Measurements from ENCODE around the gene DCUN1D3. TPM values are rescaled to one million over a fixed set of nuclear protein-coding genes. Genes with fewer than 3 reads are reported as not detected.

DCUN1D3 gene
- total RNA-seq, 2 donors from 2014 or later: 7.2 to 16.5 TPM

- H3K4me3 ChIP-seq: no peak overlapping the region
- no peaks in the 10 kb centered on the region for H3K9me3 ChIP-seq
- no peak overlapping the region for H3K27ac ChIP-seq
- H3K4me1 ChIP-seq (replicated peaks): no peaks in the 10 kb centered on the region
- no peak for TF ChIP-seq CTCF (IDR thresholded peaks at IDR 0.05)
- TF ChIP-seq POLR2A (IDR thresholded peaks at IDR 0.05): no peak
- TF ChIP-seq POLR2AphosphoS5 (IDR thresholded peaks at IDR 0.05): no peak
- no peaks in the 10 kb centered on the region for H3K36me3 ChIP-seq
- no peak for DNase-seq (ENCODE audit: low spot score)
- no peaks in the 10 kb centered on the region for H3K27me3 ChIP-seq (replicated peaks; ENCODE audit: insufficient read depth)
- 68% methylated on average over 2 of the region's 2 CpGs for WGBS
- intact Hi-C loops (cut with DNase I): no loop called here
These were observed 56.1 kb downstream of the DCUN1D3 start for GRCh38 chr16:20844054-20844453.

- TF ChIP-seq POLR2AphosphoS5 (IDR thresholded peaks at IDR 0.05): no peak
- no peak for TF ChIP-seq POLR2A (IDR thresholded peaks at IDR 0.05)
- TF ChIP-seq CTCF (IDR thresholded peaks at IDR 0.05): no peak
- no peak overlapping the region for H3K4me3 ChIP-seq
- H3K36me3 ChIP-seq: no peaks in the 10 kb centered on the region
- no peak for DNase-seq (ENCODE audit: low spot score)
- H3K27ac ChIP-seq: no peak overlapping the region
- 89% methylated on average over 2 of the region's 2 CpGs for WGBS
- intact Hi-C loops (cut with DNase I): no loop called here
- no peaks in the 10 kb centered on the region for H3K9me3 ChIP-seq
- H3K27me3 ChIP-seq (replicated peaks; ENCODE audit: insufficient read depth): no peaks in the 10 kb centered on the region
- no peaks in the 10 kb centered on the region for H3K4me1 ChIP-seq (replicated peaks)
These were observed 60.7 kb downstream of the DCUN1D3 start for GRCh38 chr16:20839504-20839903.

GRCh38 chr16:20838240-20838639, 61.9 kb downstream of the DCUN1D3 start:
- Histone ChIP-seq H3K27me3 (replicated peaks; ENCODE audit: insufficient read depth) (no peaks in the 10 kb centered on the region), H3K9me3 (no peaks in the 10 kb centered on the region), H3K4me3 (no peak overlapping the region), H3K27ac (no peak overlapping the region), H3K36me3 (no peaks in the 10 kb centered on the region), H3K4me1 (replicated peaks) (no peaks in the 10 kb centered on the region)
- no peak for DNase-seq (ENCODE audit: low spot score)
- 68% methylated on average over 1 of the region's 1 CpG for WGBS
- intact Hi-C loops (cut with DNase I): no loop called here
- TF ChIP-seq POLR2AphosphoS5 (IDR thresholded peaks at IDR 0.05): no peak
- TF ChIP-seq CTCF (IDR thresholded peaks at IDR 0.05): no peak

- no peaks in the 10 kb centered on the region for H3K27me3 ChIP-seq (replicated peaks; ENCODE audit: insufficient read depth)
These were observed 67.1 kb downstream of the DCUN1D3 start for GRCh38 chr16:20833086-20833485.

More at GRCh38 chr16:20833086-20833485, 67.1 kb downstream of the DCUN1D3 start:
- Histone ChIP-seq H3K4me1 (replicated peaks) (no peaks in the 10 kb centered on the region), H3K36me3 (no peaks in the 10 kb centered on the region), H3K9me3 (no peaks in the 10 kb centered on the region), H3K4me3 (no peak overlapping the region), H3K27ac (no peak overlapping the region)
- TF ChIP-seq POLR2A (IDR thresholded peaks at IDR 0.05) (no peak), POLR2AphosphoS5 (IDR thresholded peaks at IDR 0.05) (no peak), CTCF (IDR thresholded peaks at IDR 0.05) (no peak)
- intact Hi-C loops (cut with DNase I): no loop called here
- no peak for DNase-seq (ENCODE audit: low spot score)
- WGBS: 87% methylated on average over 2 of the region's 2 CpGs
